GM18861 (cell line): ENCODE measurements around the gene CADM2.
A peak's percentile ranks its signal among the peaks of the same experiment; 100 is the strongest.
"Not testable (repeated sequence)": the region's sequence is repeated elsewhere in the genome, so short reads cannot be mapped to it uniquely, and the experiment has no call there.

Experiments
- ATAC-seq: cut with Tn5 transposase; IDR thresholded peaks from one replicate; pipeline ENCODE4 v1.9.1; 2021; ENCODE audit not compliant: unreplicated experiment

The CADM2 gene

DNA sequence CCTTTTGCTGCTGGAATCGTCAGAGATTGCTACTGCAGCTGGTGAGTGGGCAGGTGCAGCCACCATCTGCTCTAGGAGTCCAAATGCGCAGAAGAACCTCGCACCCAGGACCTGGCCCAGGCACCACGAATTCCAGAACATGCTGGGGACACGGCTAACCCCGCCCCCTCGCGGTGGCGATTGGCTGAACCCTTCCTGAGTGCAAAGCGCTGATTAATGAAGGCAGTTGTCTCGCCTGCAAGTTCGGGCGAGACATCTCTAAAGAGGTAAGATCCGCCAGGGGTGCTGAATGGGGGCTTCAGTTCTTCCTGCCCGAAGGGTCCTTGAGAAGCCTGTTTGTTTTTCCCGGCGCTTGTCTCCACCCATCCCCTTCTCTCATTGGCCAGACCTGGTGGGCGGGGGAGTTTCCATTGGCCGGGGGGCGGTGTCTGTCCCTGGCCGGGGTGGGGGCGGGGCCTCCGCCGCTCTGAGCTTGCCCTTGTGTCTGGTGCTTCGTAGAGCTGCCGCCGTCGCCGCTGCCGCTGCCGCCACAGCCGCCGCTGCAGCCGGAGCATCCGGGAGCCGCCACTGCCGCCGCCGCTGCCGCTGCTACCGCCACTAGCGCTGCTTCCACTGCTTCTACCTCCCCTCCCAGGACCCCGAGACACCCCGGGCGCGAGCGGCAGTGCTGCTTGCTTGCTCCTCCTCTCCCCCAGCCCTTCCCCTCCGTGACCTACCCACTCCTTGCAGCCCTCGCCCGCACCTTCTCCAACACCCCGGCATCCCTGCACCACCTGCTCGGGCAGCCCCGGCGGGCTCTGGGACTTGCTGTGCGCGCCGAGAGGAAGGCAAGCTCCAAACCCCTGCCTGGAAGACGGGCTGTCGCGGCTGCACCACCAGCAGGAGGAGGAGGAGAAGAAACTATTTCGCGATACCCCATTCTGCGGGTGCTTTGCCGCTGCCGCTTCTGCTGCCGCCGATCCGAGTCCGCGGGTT is at the start of gene CADM2:
CADM2 (plus strand) TSS at position 495 of the 975 bp plus-strand sequence.
- ATAC-seq = peak; percentile 89

DNA sequence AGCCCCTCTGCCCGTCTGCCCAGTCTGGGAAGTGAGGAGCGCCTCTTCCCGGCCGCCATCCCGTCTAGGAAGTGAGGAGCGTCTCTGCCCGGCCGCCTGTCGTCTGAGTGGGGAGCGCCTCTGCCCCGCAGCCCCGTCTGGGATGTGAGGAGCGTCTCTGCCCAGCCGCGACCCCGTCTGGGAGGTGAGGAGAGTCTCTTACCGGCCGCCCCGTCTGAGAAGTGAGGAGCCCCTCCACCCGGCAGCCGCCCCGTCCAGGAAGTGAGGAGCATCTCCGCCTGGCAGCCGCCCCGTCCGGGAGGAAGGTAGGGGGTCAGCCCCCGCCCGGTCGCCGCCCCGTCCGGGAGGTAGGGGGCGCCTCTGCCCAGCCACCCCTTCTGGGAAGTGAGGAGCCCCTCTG is 40.2 kb upstream of the CADM2 start:
- not testable (repeated sequence) for ATAC-seq

- ATAC-seq = no peak
These were observed 36.1 kb upstream of the CADM2 start for GRCh38 chr3:84922682-84923081.

DNA sequence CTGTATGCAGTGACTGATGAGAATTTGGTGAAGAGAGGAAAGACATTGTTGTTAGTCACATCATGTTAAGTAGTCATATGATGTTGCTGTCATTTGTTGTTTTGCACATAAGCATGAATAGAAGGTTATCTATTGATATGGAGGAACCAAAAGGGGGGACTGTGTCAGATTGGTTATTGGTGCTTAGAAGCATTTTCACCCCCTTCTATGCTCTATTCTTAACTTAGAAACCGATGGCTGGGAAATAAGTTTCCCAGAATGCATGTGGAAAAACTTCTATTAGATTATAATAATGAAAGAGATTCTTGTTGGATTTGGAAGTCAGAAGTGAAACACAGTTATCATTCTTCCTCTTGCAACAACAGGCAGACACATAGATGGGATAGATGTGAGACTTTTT is 33.2 kb upstream of the CADM2 start:
- ATAC-seq = no peak

GRCh38 chr3:84943379-84943778 is 15.4 kb upstream of the CADM2 start:
- no peak for ATAC-seq

- ATAC-seq = no peak
These were observed 12.5 kb upstream of the CADM2 start for GRCh38 chr3:84946240-84946639.

GRCh38 chr3:84959470-84960271 is 882 bp downstream of the CADM2 start:
- no peak for ATAC-seq

DNA sequence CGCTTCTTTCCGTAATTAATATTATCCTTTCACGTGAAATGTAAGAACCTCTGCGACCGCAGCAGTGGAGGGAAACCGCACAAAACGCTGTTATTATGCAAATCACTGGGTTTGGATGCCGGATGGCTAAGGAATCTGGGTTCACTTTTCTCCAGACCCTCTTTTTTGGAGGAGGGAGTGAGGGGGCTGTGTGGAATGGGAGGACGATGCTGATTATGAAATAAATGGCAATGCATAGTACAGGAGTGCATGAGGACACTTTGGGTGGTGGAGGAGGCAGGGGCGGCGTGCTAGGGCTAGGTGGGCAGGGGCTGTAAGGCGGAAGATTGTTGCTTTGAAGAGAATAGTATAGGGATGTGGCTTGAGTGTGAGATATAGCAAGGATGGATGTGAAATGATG is 1.8 kb downstream of the CADM2 start:
- no peak for ATAC-seq

DNA sequence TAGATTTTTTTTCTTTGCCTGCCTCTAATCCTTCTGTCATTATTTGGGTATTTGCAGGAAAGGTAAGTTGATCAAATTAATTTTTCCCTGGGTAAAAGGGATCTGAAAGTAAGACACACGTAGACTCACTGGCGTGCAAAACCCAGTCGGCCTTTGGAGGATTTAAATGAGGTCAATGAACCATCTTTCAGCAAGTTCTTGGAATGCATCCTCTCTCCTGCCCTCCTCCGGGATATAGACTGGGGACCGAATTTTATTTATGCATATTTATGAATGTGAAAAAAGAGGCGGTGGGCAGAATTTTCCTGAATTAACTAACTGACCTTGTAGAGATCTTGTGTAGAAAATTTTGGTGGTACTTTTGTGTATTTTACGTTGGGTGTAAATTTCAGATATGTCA is 2.2 kb downstream of the CADM2 start:
- no peak for ATAC-seq

GRCh38 chr3:84961521-84962255 is 2.9 kb downstream of the CADM2 start:
- ATAC-seq = no peak

DNA sequence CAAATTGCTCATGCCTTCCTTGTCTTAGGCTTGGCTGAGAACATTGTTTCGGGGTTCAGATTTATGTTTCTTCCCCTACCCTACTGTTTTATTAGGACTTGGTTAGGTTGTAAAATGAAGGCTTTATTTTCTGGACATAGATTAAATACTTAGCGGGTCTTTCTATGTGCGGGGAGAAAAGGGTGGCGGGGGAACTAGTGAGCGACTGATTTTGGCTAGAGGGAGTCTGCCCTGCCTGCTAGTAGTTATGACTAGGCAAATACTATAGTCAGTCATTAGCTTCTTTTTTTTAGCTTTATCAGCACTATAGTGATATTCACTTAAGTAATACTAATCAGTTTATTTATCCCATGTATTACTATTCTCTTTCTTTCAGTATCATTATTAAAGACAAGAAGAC is 3.6 kb downstream of the CADM2 start:
- ATAC-seq = no peak

- ATAC-seq = no peak
These were observed 4.3 kb downstream of the CADM2 start for GRCh38 chr3:84963137-84963536.

- ATAC-seq = no peak
These were observed 6.4 kb downstream of the CADM2 start for GRCh38 chr3:84965141-84965540.

GRCh38 chr3:84967767-84968581 is 9.2 kb downstream of the CADM2 start:
- no peak for ATAC-seq

DNA sequence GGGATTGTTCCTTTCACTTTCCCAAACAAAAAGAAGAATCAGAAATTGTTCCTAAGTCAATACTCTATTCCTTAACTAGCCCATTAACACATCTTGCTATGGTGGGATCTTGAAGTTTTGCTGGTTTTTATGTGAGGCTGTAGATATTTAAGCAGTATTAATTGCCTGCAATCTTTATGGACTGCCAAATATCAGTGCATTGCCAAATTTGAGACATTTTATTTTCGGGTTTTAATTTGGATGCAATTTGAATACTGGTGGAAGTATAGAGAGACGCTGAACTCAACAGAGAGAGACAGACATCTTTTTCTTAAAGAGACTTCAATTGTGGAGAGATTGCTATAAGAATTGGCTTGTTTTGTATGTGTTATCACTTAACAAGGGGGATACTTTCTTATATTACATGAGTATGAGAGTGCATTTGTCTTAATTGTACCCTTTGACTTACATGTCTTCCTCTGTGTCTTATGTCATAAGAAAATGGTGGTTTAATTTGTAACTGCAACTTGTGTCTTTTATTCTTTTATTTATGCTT is 10.0 kb downstream of the CADM2 start:
- no peak for ATAC-seq

- ATAC-seq = no peak
These were observed 15.6 kb downstream of the CADM2 start for GRCh38 chr3:84974347-84974746.

GRCh38 chr3:84977021-84977420 is 18.2 kb downstream of the CADM2 start:
- ATAC-seq = no peak

DNA sequence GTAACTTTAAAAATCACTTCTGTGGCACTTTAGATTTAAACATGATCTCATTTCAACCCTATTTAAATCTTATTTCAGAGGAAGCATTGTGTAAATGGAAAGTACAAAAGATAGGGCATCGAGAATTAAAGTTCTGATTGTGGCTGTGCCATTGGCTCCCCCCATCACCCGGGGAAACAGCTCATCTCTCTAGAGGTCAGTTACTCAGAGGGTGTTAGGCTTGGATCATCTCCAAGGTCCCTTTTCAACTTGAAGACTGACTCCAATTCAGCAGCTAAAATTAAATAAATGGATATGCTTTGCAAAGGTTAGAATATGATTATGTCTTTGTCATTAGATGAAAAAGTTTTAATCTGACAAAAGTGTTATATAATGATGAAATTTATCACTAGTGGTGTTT is 20.1 kb downstream of the CADM2 start:
- ATAC-seq = no peak

GRCh38 chr3:84980011-84980410 is 21.2 kb downstream of the CADM2 start:
- ATAC-seq = no peak

- ATAC-seq = no peak
These were observed 21.7 kb downstream of the CADM2 start for GRCh38 chr3:84980456-84980855.
